Left lung (tissue), 10 donors: ENCODE data around the gene SH3GL1. TPM values are rescaled to one million over a fixed set of nuclear protein-coding genes. Genes with fewer than 3 reads are reported as not detected.

Experiments used
- ATAC-seq: fragments of 200-7000 bp; cut with Tn5 transposase; one replicate; pipeline ENCODE4 v1.9.1; 2020; ENCODE audit warnings: moderate library complexity
- DNase-seq, 4 donors: peaks; one replicate each; pipeline ENCODE4 v3.0.0-alpha.2; 2013 to 2020
- H3K27ac ChIP-seq, 2 donors: fragments of 200-600 bp; sonication (generic) in 1 of 2; one replicate each; pipeline versions ENCODE4 v1.5.0 to v1.8.0; 2020 to 2021
- H3K27me3 ChIP-seq, 2 donors: fragments of 200-600 bp; sonication (generic) in 1 of 2; one replicate each; pipeline versions ENCODE4 v1.5.0 to v1.8.0; 2020 to 2021
- H3K36me3 ChIP-seq, 2 donors: fragments of 200-600 bp; sonication (generic) in 1 of 2; one replicate each; pipeline versions ENCODE4 v1.5.0 to v1.8.0; 2020 to 2021
- H3K4me1 ChIP-seq, 2 donors: fragments of 200-600 bp; one replicate each; pipeline ENCODE4 v1.8.0; 2021
- H3K4me3 ChIP-seq, 2 donors: fragments of 200-600 bp; sonication (generic) in 1 of 2; one replicate each; pipeline versions ENCODE4 v1.5.0 to v1.8.0; 2020 to 2021; ENCODE audit warnings: mild to moderate bottlenecking in 1 of 2
- H3K9me3 ChIP-seq, 2 donors: fragments of 200-600 bp; sonication (generic) in 1 of 2; one replicate each; pipeline versions ENCODE4 v1.5.0 to v1.8.0; 2020 to 2021
- CTCF ChIP-seq, 2 donors: fragments of 200-600 bp; sonication (generic) in 1 of 2; IDR thresholded peaks; one replicate each; pipeline versions ENCODE4 v1.5.0 to v1.8.0; 2021; ENCODE audit warnings: antibody characterized with exemption in 2 of 2
- intact Hi-C, 2 donors: fragments of 100-400 bp; cut with DNase I; formaldehyde crosslinking; loops; one replicate each; pipeline versions ENCODE4 v1.11.2 to v1.14.2; 2022
- polyA plus RNA-seq, 6 donors: library from polyadenylated mRNA; unstranded; fragments of 120-200 nt; gene quantifications; one replicate each; pipeline ENCODE4 v1.2.1, GENCODE V29; 2013; ENCODE audit not compliant: insufficient read length in 6 of 6
- total RNA-seq, 2 donors: library from RNA; stranded (reverse); fragmentation: NEBNext Ultra II Directional; extraction: Animal tissue kit (Norgen Biotek cat#: 25700); gene quantifications; one replicate each; pipeline ENCODE4 v1.2.1, GENCODE V29; 2021
- donor health status: DM: no; HTN: yes; CAD: no.
- donor health status: DM: no; HTN: no; CAD: no.

The SH3GL1 gene
- total and polyA plus RNA-seq, 8 donors, result 64.6 to 119 (median 84.4) TPM

GRCh38 chr19:4358709-4359626 lies 41.4 kb downstream of the SH3GL1 start:
- intact Hi-C loops, result no loop called here
- no peaks in the 10 kb centered on the region for H3K4me1 ChIP-seq
- H3K36me3 ChIP-seq, result peaks cover 0 to 93% of the 10 kb centered on the region in 2 donors
- ATAC-seq, result no peak
- no peaks in the 10 kb centered on the region for H3K27me3 ChIP-seq
- no peak for TF ChIP-seq CTCF (IDR thresholded peaks at IDR 0.05)
- no peaks in the 10 kb centered on the region for H3K9me3 ChIP-seq
- H3K4me3 ChIP-seq, result no peak overlapping the region
- no peak overlapping the region for H3K27ac ChIP-seq
- no peak for DNase-seq

- Histone ChIP-seq H3K27me3 (no peaks in the 10 kb centered on the region), H3K4me3 (no peak overlapping the region), H3K4me1 (no peaks in the 10 kb centered on the region), H3K36me3 (peaks cover 0 to 82% of the 10 kb centered on the region in 2 donors), H3K9me3 (no peaks in the 10 kb centered on the region), H3K27ac (no peak overlapping the region)
- DNase-seq, result no peak
- no peak for TF ChIP-seq CTCF (IDR thresholded peaks at IDR 0.05)
- intact Hi-C loops, result no loop called here
- no peak for ATAC-seq
These were observed 42.4 kb downstream of the SH3GL1 start for GRCh38 chr19:4357921-4358326.

GRCh38 chr19:4357095-4357797 lies 43.1 kb downstream of the SH3GL1 start:
- Histone ChIP-seq H3K4me3 (no peak overlapping the region), H3K27ac (no peak overlapping the region), H3K9me3 (no peaks in the 10 kb centered on the region), H3K36me3 (peaks cover 0 to 76% of the 10 kb centered on the region in 2 donors), H3K27me3 (no peaks in the 10 kb centered on the region), H3K4me1 (no peaks in the 10 kb centered on the region)
- DNase-seq (no peak), ATAC-seq (no peak)
- no peak for TF ChIP-seq CTCF (IDR thresholded peaks at IDR 0.05)
- intact Hi-C loops, result no loop called here

- ATAC-seq (no peak), DNase-seq (no peak)
- intact Hi-C loops, result no loop called here
These were observed 45.5 kb downstream of the SH3GL1 start for GRCh38 chr19:4354897-4355296.

More at GRCh38 chr19:4354897-4355296, 45.5 kb downstream of the SH3GL1 start:
- Histone ChIP-seq H3K27me3 (no peaks in the 10 kb centered on the region), H3K27ac (no peak overlapping the region), H3K36me3 (peaks cover 0 to 52% of the 10 kb centered on the region in 2 donors), H3K4me1 (no peaks in the 10 kb centered on the region), H3K9me3 (no peaks in the 10 kb centered on the region), H3K4me3 (no peak overlapping the region)
- TF ChIP-seq CTCF (IDR thresholded peaks at IDR 0.05), result no peak
